Keratinocyte (primary cell): ENCODE measurements around the gene RRAGD.

Experiments
- EZH2 ChIP-seq: IDR thresholded peaks from one replicate; pipeline ENCODE4 v1.6.1; 2012; ENCODE audit warnings: inconsistent platforms, mild to moderate bottlenecking, low read length, moderate library complexity
- TF ChIP-seq, protein P1 (sequence below), 3 experiments: IDR thresholded peaks in 1 of 3; conservative IDR thresholded peaks in 1 of 3; optimal IDR thresholded peaks in 1 of 3; 2 replicates in 2 of 3; 3 replicates in 1 of 3; pipeline versions ENCODE3 to v1.5.1; 2011; ENCODE audit warnings: low read length in 3 of 3, mild to moderate bottlenecking in 3 of 3, moderate library complexity in 2 of 3, control low read depth in 1 of 3, inconsistent platforms in 1 of 3; ENCODE audit not compliant: insufficient read depth in 2 of 3; ENCODE audit errors: extremely low read depth in 1 of 3

DNA sequence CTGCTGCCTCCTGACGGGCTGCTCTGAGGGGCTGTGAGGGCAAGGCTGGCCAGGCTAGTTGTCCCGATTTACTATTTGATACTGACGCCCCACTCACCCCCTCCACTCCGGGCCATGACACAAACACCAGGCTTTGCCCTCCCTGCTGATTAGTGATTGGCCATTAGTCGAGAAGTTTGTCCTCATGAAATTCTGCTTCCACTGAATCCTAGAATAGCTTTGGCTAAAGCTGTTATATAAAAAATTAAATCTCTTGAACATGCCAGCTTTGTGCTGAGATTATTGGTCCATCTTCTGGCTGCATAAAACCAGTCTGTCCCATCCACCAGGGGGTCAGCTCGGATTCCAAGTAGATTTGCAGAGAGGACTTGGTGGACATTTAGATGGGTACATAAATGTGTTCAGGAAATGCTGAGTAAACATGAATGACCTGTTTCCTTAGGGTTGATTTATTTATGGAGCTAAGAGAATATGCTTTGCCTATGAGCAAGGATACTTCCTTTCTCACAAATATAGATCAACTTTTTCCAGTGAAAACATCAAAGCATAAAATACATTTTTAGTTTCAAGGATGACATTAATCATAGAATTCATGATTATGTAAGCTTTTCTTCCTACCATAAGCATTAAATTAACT lies 96.7 kb downstream of the RRAGD start, which contains the start of gene GABRR2:
- TF ChIP-seq, protein P1, sequence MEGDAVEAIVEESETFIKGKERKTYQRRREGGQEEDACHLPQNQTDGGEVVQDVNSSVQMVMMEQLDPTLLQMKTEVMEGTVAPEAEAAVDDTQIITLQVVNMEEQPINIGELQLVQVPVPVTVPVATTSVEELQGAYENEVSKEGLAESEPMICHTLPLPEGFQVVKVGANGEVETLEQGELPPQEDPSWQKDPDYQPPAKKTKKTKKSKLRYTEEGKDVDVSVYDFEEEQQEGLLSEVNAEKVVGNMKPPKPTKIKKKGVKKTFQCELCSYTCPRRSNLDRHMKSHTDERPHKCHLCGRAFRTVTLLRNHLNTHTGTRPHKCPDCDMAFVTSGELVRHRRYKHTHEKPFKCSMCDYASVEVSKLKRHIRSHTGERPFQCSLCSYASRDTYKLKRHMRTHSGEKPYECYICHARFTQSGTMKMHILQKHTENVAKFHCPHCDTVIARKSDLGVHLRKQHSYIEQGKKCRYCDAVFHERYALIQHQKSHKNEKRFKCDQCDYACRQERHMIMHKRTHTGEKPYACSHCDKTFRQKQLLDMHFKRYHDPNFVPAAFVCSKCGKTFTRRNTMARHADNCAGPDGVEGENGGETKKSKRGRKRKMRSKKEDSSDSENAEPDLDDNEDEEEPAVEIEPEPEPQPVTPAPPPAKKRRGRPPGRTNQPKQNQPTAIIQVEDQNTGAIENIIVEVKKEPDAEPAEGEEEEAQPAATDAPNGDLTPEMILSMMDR (optimal IDR thresholded peaks at IDR 0.05 in 1 of 3, IDR thresholded peaks at IDR 0.05 in 1 of 3, conservative IDR thresholded peaks at IDR 0.05 in 1 of 3; ENCODE audit: extremely low read depth in 1 of 3, insufficient read depth in 2 of 3, low read length in 3 of 3): no peak
- no peak for TF ChIP-seq EZH2
